Adrenal gland (tissue), 12 donors: ENCODE measurements around the gene CAMTA1. TPM values are rescaled to one million over a fixed set of nuclear protein-coding genes. Genes with fewer than 3 reads are reported as not detected.
A peak's percentile ranks its signal among the peaks of the same experiment; 100 is the strongest.

Experiments
- DNase-seq, 7 donors: peaks; one replicate each; pipeline ENCODE4 v3.0.0-alpha.2; 2019 to 2020
- H3K27ac ChIP-seq, 5 donors: fragments of 200-600 bp; sonication (generic) in 4 of 5; 1 replicate in 3 of 5; 2 replicates in 2 of 5; pipeline versions ENCODE4 v1.5.1 to v1.8.0; 2016 to 2020; ENCODE audit warnings: mild to moderate bottlenecking in 1 of 5
- H3K27me3 ChIP-seq: fragments of 200-600 bp; 2 replicates; pipeline ENCODE4 v1.8.0; 2021
- H3K36me3 ChIP-seq, 2 donors: fragments of 200-600 bp; replicated peaks in 1 of 2; 1 replicate in 1 of 2; 2 replicates in 1 of 2; pipeline versions ENCODE4 v1.5.1 to v1.8.0; 2018 to 2022
- H3K4me1 ChIP-seq, 2 donors: fragments of 200-600 bp; replicated peaks in 1 of 2; 1 replicate in 1 of 2; 2 replicates in 1 of 2; pipeline versions ENCODE4 v1.5.1 to v1.8.0; 2018 to 2021
- H3K4me3 ChIP-seq, 4 donors: fragments of 200-600 bp; sonication (generic) in 3 of 4; one replicate each; pipeline ENCODE4 v1.5.1; 2016 to 2018
- H3K9me3 ChIP-seq, 3 donors: fragments of 200-600 bp; sonication (generic) in 1 of 3; replicated peaks in 1 of 3; 1 replicate in 2 of 3; 2 replicates in 1 of 3; pipeline versions ENCODE4 v1.5.1 to v1.8.0; 2016 to 2021
- CTCF ChIP-seq, 6 experiments: fragments of 450-650 bp in 4 of 6; fragments of 200-600 bp in 2 of 6; sonication (generic) in 1 of 6; IDR thresholded peaks; 1 replicate in 5 of 6; 2 replicates in 1 of 6; pipeline versions ENCODE4 v1.5.1 to v1.8.0; 2016 to 2021; ENCODE audit warnings: antibody characterized with exemption in 6 of 6, mild to moderate bottlenecking in 2 of 6, moderate library complexity in 1 of 6
- POLR2A ChIP-seq, 2 donors: fragments of 450-650 bp; IDR thresholded peaks; one replicate each; pipeline ENCODE4 v1.6.1; 2017; ENCODE audit warnings: antibody characterized with exemption in 2 of 2, mild to moderate bottlenecking in 2 of 2, moderate library complexity in 1 of 2
- WGBS, 4 donors: extraction: QIAGEN DNeasy Blood & Tissue Kit in 2 of 4; methylation state at CpG; one replicate each; pipeline versions ENCODE4 v1.1.5 to v1.1.7; 2013 to 2017; 5-methylcytosine and 5-hydroxymethylcytosine counted together
- intact Hi-C, 2 donors: fragments of 100-400 bp; cut with DNase I; formaldehyde crosslinking; loops; one replicate each; pipeline versions ENCODE4 v1.14.1 to v1.15.0; 2022 to 2023
- polyA plus RNA-seq, 3 donors: library from polyadenylated mRNA; stranded (reverse); fragments of 200-250 nt in 2 of 3; fragments of 350-450 nt in 1 of 3; fragmentation: Illumina TruSeq in 1 of 3; extraction: RNeasy Lipid Tissue Mini Kit (QIAGEN cat#74804) in 1 of 3; gene quantifications; one replicate each; pipeline ENCODE4 v1.2.3, GENCODE V29; 2013 to 2014
- total RNA-seq, 9 donors: library from RNA; depleted of rRNA in 4 of 9; stranded (reverse); fragments of >200 nt in 4 of 9; fragments of 120-200 nt in 1 of 9; fragmentation: NEBNext Ultra II Directional in 1 of 9; extraction: Animal tissue kit (Norgen Biotek cat#: 25700) in 1 of 9; gene quantifications; one replicate each; pipeline versions ENCODE4 v1.1.0 to v1.2.4, GENCODE V29; 2013 to 2023
- donor health status: healthy with polysubstance abuse.
- donor health status: Bipolar disorder and iron deficiency.
- donor health status: DM: yes; HTN: yes; CAD: no.
- donor health status: DM: no; HTN: no; CAD: no.
- donor health status: DM: no; HTN: no; CAD: no.
- donor health status: DM: yes; HTN: yes; CAD: no.

Gene CAMTA1
- total and polyA plus RNA-seq, 12 donors: 62.9 to 141 (median 96.9) TPM

- Histone ChIP-seq H3K4me3 (peak overlapping the region in 1 of 4 donors; percentile 13), H3K36me3 (no peaks in the 10 kb centered on the region), H3K27me3 (no peaks in the 10 kb centered on the region), H3K9me3 (no peaks in the 10 kb centered on the region), H3K27ac (no peak overlapping the region), H3K4me1 (peaks cover 11 to 28% of the 10 kb centered on the region in 2 donors)
- WGBS, 4 donors: 5 to 8% (median 6%) methylated on average over 10 to 14 of the region's 14 CpGs
- TF ChIP-seq POLR2A (IDR thresholded peaks at IDR 0.05): no peak
- TF ChIP-seq CTCF (IDR thresholded peaks at IDR 0.05): no peak
- DNase-seq: peak in 1 of 7 donors; percentile 50
- intact Hi-C loops: no loop called here
These were observed 177.3 kb downstream of the CAMTA1 start for GRCh38 chr1:6962478-6962995.

- 1 to 15% (median 9%) methylated on average over 15 to 41 of the region's 41 CpGs for WGBS, 4 donors
- peak; percentile 55 to 95 (median 85) for DNase-seq
- no peaks in the 10 kb centered on the region for H3K27me3 ChIP-seq
- H3K4me3 ChIP-seq: peak overlapping the region in 1 of 4 donors; percentile 13
- TF ChIP-seq POLR2A (IDR thresholded peaks at IDR 0.05) (no peak), CTCF (IDR thresholded peaks at IDR 0.05) (no peak)
- no peaks in the 10 kb centered on the region for H3K36me3 ChIP-seq
- H3K4me1 ChIP-seq: peaks cover 11 to 28% of the 10 kb centered on the region in 2 donors
- intact Hi-C loops: no loop called here
- no peaks in the 10 kb centered on the region for H3K9me3 ChIP-seq
- peak overlapping the region in 1 of 5 donors; percentile 16 for H3K27ac ChIP-seq
These were observed 178.0 kb downstream of the CAMTA1 start for GRCh38 chr1:6962996-6963911.

- Histone ChIP-seq H3K4me3 (no peak overlapping the region), H3K9me3 (no peaks in the 10 kb centered on the region), H3K27me3 (no peaks in the 10 kb centered on the region), H3K4me1 (peaks cover 10 to 23% of the 10 kb centered on the region in 2 donors), H3K27ac (peak overlapping the region in 1 of 5 donors; percentile 16), H3K36me3 (no peaks in the 10 kb centered on the region)
- WGBS, 4 donors: 91 to 96% (median 93%) methylated on average over 3 to 5 of the region's 5 CpGs
- no peak for DNase-seq
- intact Hi-C loops: no loop called here
- no peak for TF ChIP-seq CTCF (IDR thresholded peaks at IDR 0.05)
- TF ChIP-seq POLR2A (IDR thresholded peaks at IDR 0.05): no peak
These were observed 178.7 kb downstream of the CAMTA1 start for GRCh38 chr1:6963912-6964307.

- WGBS, 4 donors: 77 to 84% (median 78%) methylated on average over 15 of the region's 15 CpGs
- H3K27me3 ChIP-seq: no peaks in the 10 kb centered on the region
- TF ChIP-seq CTCF (IDR thresholded peaks at IDR 0.05) (no peak), POLR2A (IDR thresholded peaks at IDR 0.05) (no peak)
- no peak overlapping the region for H3K27ac ChIP-seq
- H3K36me3 ChIP-seq: no peaks in the 10 kb centered on the region
- peaks cover 5 to 9% of the 10 kb centered on the region in 2 donors for H3K4me1 ChIP-seq
- no peak overlapping the region for H3K4me3 ChIP-seq
- intact Hi-C loops: no loop called here
- no peaks in the 10 kb centered on the region for H3K9me3 ChIP-seq
- DNase-seq: no peak
These were observed 180.1 kb downstream of the CAMTA1 start for GRCh38 chr1:6965083-6965934.
